PC-3 (cell line): ENCODE measurements around the gene LINC00237.

Experiments
- CTCF ChIP-seq: fragments of 300-600 bp; sonication (generic); conservative IDR thresholded peaks from 2 replicates; pipeline ENCODE4 v1.5.1; 2017; ENCODE audit warnings: antibody characterized with exemption, low read depth, mild to moderate bottlenecking, low read length
- EZH2 ChIP-seq: fragments of 300-600 bp; sonication (generic); IDR thresholded peaks from one replicate; pipeline ENCODE4 v1.6.1; 2017; ENCODE audit warnings: antibody characterized with exemption, mild to moderate bottlenecking, low read length; ENCODE audit not compliant: unreplicated experiment
- EZH2phosphoT487 ChIP-seq: fragments of 300-600 bp; sonication (generic); IDR thresholded peaks from 2 replicates; pipeline ENCODE4 v1.6.1; 2018; ENCODE audit warnings: mild to moderate bottlenecking, antibody characterized with exemption, low read length, borderline replicate concordance

- TF ChIP-seq CTCF (no peak), EZH2 (no peak), EZH2phosphoT487 (no peak)
Measured at GRCh38 chr20:21099751-21100577, 6.2 kb downstream of the LINC00237 start.
